ENCODE results near the gene GIGYF2.

GRCh38 chr2:232884001-232884421, 186.9 kb downstream of the GIGYF2 start:
- TF ChIP-seq POLR2AphosphoS5 (IDR thresholded peaks at IDR 0.05; ENCODE audit: low read depth, low read length), result no peak
- no peak for TF ChIP-seq SIN3A (IDR thresholded peaks at IDR 0.05; ENCODE audit: borderline replicate concordance, insufficient read depth, low read length)

All from PFSK-1 (cell line).